HCT116 (cell line): Measurements from ENCODE around the gene RND3.

ENCODE experiments used
- CEBPB ChIP-seq: IDR thresholded peaks from 2 replicates; pipeline ENCODE4 v1.6.1; 2012; ENCODE audit warnings: low read depth
- CTCF ChIP-seq, 3 experiments: fragments of 200-600 bp in 1 of 3; sonication (generic) in 1 of 3; IDR thresholded peaks in 2 of 3; conservative IDR thresholded peaks in 1 of 3; 2 replicates each; pipeline ENCODE4 v1.5.1; 2012 to 2017; ENCODE audit warnings: low read depth in 2 of 3, low read length in 2 of 3, antibody characterized with exemption in 1 of 3, borderline replicate concordance in 1 of 3, control low read depth in 1 of 3, mild to moderate bottlenecking in 1 of 3, mixed read lengths in 1 of 3, mixed run types in 1 of 3, moderate library complexity in 1 of 3; ENCODE audit not compliant: insufficient read depth in 1 of 3
- EZH2 ChIP-seq: fragments of 200-600 bp; sonication (generic); IDR thresholded peaks from 2 replicates; pipeline ENCODE4 v1.6.1; 2017; ENCODE audit warnings: antibody characterized with exemption, mixed run types
- RAD21 ChIP-seq: IDR thresholded peaks from 2 replicates; pipeline ENCODE4 v1.6.1; 2012; ENCODE audit warnings: low read depth, mild to moderate bottlenecking

DNA sequence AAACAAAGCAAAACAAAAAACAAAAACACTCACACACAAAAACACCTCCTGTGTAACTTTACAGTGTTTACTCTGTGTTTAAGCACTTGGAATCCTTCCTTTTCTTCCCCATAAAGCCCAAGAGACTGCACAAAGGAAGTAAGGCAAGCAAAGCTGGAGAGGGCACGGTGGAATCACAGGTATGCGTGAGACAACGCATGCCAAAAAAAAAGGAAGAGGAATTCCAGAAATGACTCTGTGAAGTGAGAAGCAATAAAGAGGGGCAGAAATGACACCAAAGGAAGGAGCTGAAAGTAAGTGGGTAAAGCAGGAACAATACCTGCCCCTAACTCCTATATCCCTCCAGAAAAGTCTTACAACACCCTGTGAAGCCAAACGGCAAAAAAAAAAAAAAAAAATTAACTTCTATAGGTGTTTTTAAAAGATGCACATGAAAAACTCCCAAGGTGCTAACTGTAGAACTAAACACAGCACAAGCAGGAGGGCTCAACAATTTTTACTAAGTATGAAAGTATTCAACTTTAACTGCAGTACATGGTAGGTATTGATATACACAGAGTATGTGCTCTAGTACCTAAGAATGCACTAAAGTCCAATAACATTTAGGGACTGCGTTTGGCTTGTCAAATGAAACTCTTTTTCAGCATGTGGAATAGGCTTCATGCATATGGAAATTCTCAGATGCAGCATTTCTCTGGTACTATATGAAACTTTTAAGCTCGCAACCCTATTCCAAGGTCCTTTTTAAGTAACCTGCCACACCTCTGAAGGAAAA lies 9.1 kb downstream of the RND3 start:
- TF ChIP-seq CTCF (IDR thresholded peaks at IDR 0.05 in 2 of 3, conservative IDR thresholded peaks at IDR 0.05 in 1 of 3; ENCODE audit: borderline replicate concordance in 1 of 3, insufficient read depth in 1 of 3, low read depth in 2 of 3, low read length in 2 of 3) (no peak), CEBPB (no peak), EZH2 (no peak), RAD21 (no peak)
